Calu3 (cell line): Measurements from ENCODE around the gene SLC22A4. TPM values are rescaled to one million over a fixed set of nuclear protein-coding genes. Genes with fewer than 3 reads are reported as not detected.

Experiments
- BruUV-seq: library from RNA; stranded (reverse); fragments of 400-500 nt; replicated peaks from 2 replicates; lab custom pipeline; 2021; lab: Mats Ljungman, UMichigan
- CTCF ChIA-PET: fragments of 300-600 bp; sonication (Branson Sonifier 250); formaldehyde crosslinking; loops from one replicate; lab custom pipeline; 2022; ENCODE audit warnings: antibody characterized with exemption; lab: Charles Lee
- DNase-seq: peaks from one replicate; pipeline ENCODE4 v3.0.0; 2022
- H3K27ac Mint-ChIP-seq: one replicate; pipeline ENCODE4 v1.8.0; 2022; ENCODE audit warnings: mixed read lengths; ENCODE audit not compliant: unreplicated experiment
- H3K27me3 Mint-ChIP-seq: one replicate; pipeline ENCODE4 v1.8.0; 2022; ENCODE audit warnings: mixed read lengths; ENCODE audit not compliant: unreplicated experiment
- H3K36me3 Mint-ChIP-seq: one replicate; pipeline ENCODE4 v1.8.0; 2022; ENCODE audit warnings: mild to moderate bottlenecking, moderate library complexity, mixed read lengths; ENCODE audit not compliant: insufficient read depth, unreplicated experiment
- H3K4me1 Mint-ChIP-seq: one replicate; pipeline ENCODE4 v1.8.0; 2022; ENCODE audit warnings: mild to moderate bottlenecking, low read depth, mixed read lengths; ENCODE audit not compliant: unreplicated experiment
- H3K4me3 Mint-ChIP-seq: one replicate; pipeline ENCODE4 v1.8.0; 2022; ENCODE audit warnings: mild to moderate bottlenecking, low read depth, moderate library complexity, mixed read lengths; ENCODE audit not compliant: unreplicated experiment
- H3K9me3 Mint-ChIP-seq: one replicate; pipeline ENCODE4 v1.8.0; 2022; ENCODE audit warnings: low read depth, mixed read lengths; ENCODE audit not compliant: unreplicated experiment
- CTCF ChIP-seq: fragments of 200-600 bp; IDR thresholded peaks from one replicate; pipeline ENCODE4 v1.8.0; 2022; ENCODE audit warnings: antibody characterized with exemption; ENCODE audit not compliant: unreplicated experiment
- intact Hi-C: fragments of 100-400 bp; cut with micrococcal nuclease; formaldehyde crosslinking; loops from one replicate; pipeline ENCODE4 v1.10.0; 2022; ENCODE audit not compliant: unreplicated experiment
- total RNA-seq: library from RNA; stranded (reverse); gene quantifications from 2 replicates; pipeline ENCODE4 v1.2.3, GENCODE V29; 2022

SLC22A4 gene
- total RNA-seq, 1 experiment from 2014 or later = 3.1 TPM

GRCh38 chr5:132251220-132251725 lies 42.9 kb upstream of the SLC22A4 start:
- H3K9me3 Mint-ChIP-seq = no peaks in the 10 kb centered on the region
- intact Hi-C loops = no loop called here
- no peaks in the 10 kb centered on the region for H3K27me3 Mint-ChIP-seq
- BruUV-seq = no TSS peak
- no peak overlapping the region for H3K27ac Mint-ChIP-seq
- DNase-seq = no peak
- H3K4me1 Mint-ChIP-seq = peaks cover 8% of the 10 kb centered on the region
- no peaks in the 10 kb centered on the region for H3K36me3 Mint-ChIP-seq
- CTCF ChIA-PET = interaction anchor here (2.0 kb wide), 1 partner anchor 13 kb away, joined by 7 read pairs; no protein-coding TSS in a partner anchor
- no peak for TF ChIP-seq CTCF
- no peak overlapping the region for H3K4me3 Mint-ChIP-seq

GRCh38 chr5:132253008-132253441 lies 41.2 kb upstream of the SLC22A4 start:
- peaks cover 9% of the 10 kb centered on the region for H3K36me3 Mint-ChIP-seq
- intact Hi-C loops = no loop called here
- no peaks in the 10 kb centered on the region for H3K27me3 Mint-ChIP-seq
- no peak overlapping the region for H3K27ac Mint-ChIP-seq
- no peak for TF ChIP-seq CTCF
- no TSS peak for BruUV-seq
- peaks cover 8% of the 10 kb centered on the region for H3K4me1 Mint-ChIP-seq
- H3K9me3 Mint-ChIP-seq = no peaks in the 10 kb centered on the region
- no peak overlapping the region for H3K4me3 Mint-ChIP-seq
- DNase-seq = no peak
- CTCF ChIA-PET = interaction anchor here (1.1 kb wide), 1 partner anchor 19 kb away, joined by 3 read pairs; no protein-coding TSS in a partner anchor

GRCh38 chr5:132253452-132254320 lies 40.5 kb upstream of the SLC22A4 start:
- no peaks in the 10 kb centered on the region for H3K27me3 Mint-ChIP-seq
- intact Hi-C loops = no loop called here
- BruUV-seq = no TSS peak
- H3K36me3 Mint-ChIP-seq = peaks cover 15% of the 10 kb centered on the region
- no peak for TF ChIP-seq CTCF
- peaks cover 15% of the 10 kb centered on the region for H3K4me1 Mint-ChIP-seq
- CTCF ChIA-PET = interaction anchor here (1.1 to 1.4 kb wide), 3 partner anchors 11 to 40 kb away, joined by 3 to 4 read pairs (median 3); partner anchors contain the start of gene SLC22A4
- no peak overlapping the region for H3K27ac Mint-ChIP-seq
- no peak for DNase-seq
- no peaks in the 10 kb centered on the region for H3K9me3 Mint-ChIP-seq
- H3K4me3 Mint-ChIP-seq = no peak overlapping the region

- no peak for TF ChIP-seq CTCF
- BruUV-seq = no TSS peak
- H3K4me3 Mint-ChIP-seq = no peak overlapping the region
- CTCF ChIA-PET = interaction anchor here (1.3 to 1.4 kb wide), 2 partner anchors 11 to 39 kb away, joined by 3 to 4 read pairs; partner anchors contain the start of gene SLC22A4
- no peaks in the 10 kb centered on the region for H3K9me3 Mint-ChIP-seq
- peaks cover 22% of the 10 kb centered on the region for H3K4me1 Mint-ChIP-seq
- DNase-seq = no peak
- H3K27ac Mint-ChIP-seq = no peak overlapping the region
- peaks cover 15% of the 10 kb centered on the region for H3K36me3 Mint-ChIP-seq
- intact Hi-C loops = no loop called here
- no peaks in the 10 kb centered on the region for H3K27me3 Mint-ChIP-seq
Observed at GRCh38 chr5:132254321-132254977, 39.7 kb upstream of the SLC22A4 start.
